Stimulated activated CD8-positive, alpha-beta memory T cell treated with anti-CD3 and anti-CD28 coated beads, Interleukin-12 subunit alpha, Interleukin-12 subunit beta, amount 100 ng/mL, for 24 hours (primary cell): ENCODE measurements around the gene ZMYM2.
"Not testable (repeated sequence)": the region's sequence is repeated elsewhere in the genome, so short reads cannot be mapped to it uniquely, and the experiment has no call there.

Experiments
- DNase-seq: peaks from one replicate; pipeline ENCODE4 v3.0.0-alpha.2; 2020; ENCODE audit errors: extremely low read depth

Gene ZMYM2

DNA sequence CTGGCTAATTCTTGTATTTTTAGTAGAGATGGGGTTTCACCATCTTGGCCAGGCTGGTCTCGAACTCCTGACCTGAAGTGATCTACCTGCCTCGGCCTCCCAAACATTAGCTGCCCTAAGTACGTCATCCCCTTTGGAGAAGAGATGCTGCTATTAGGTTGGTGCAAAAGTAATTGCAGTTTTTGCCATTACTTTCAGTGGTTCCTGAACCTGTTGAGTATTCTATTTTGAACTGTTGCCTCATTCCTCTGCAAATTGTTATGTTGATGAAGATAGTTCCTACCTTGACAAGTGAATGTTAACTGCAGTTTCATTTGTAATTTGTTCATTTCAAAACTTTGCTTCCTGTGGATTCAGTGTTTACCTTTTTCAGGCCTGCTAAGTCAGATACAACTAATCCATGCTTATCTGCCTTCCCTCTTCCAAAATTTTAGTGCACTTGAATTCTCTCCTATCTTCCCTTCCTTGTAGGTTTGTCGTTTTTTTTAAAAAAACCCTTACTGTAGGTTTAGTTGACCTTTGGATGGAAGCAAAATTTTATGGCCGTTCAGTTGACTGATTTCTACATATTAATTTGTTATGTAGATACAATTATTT is 24.0 kb downstream of the ZMYM2 start:
- no peak for DNase-seq

DNA sequence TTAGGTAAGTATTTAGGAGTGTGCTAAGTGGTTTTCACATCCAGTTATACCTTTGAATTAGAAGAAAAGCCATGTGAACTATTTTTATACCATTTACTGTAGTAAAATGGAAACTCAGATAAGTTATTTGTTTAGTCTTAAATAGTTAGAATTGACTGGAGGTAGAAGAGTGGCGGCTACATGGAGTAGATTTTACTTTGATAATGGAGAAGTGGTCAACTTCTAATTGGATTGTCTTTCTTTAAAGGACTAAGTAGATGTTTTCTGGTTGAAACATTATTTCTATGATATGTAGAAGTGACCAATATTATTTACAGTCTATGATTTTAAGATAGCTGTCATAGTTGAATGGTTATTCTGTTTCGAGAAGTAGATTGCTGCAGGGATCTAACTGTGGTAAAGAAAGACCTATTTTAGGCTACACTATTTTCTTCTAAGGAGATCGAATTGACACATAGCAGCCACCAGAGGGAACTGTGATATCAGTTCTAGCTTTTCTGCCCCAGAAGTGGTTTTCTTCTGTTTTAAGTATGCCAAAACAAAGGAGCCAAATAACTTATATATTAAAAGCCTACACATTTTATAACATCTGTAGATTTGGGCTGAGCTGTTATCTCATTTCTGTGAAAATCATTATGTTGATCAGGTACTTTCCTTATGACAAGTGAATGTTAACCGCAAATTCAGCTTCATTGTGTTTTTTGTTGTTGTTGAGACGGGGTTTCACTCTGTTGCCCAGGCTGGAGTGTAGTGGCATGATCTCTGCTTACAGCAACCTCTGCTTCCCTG is 26.1 kb downstream of the ZMYM2 start:
- no peak for DNase-seq

DNA sequence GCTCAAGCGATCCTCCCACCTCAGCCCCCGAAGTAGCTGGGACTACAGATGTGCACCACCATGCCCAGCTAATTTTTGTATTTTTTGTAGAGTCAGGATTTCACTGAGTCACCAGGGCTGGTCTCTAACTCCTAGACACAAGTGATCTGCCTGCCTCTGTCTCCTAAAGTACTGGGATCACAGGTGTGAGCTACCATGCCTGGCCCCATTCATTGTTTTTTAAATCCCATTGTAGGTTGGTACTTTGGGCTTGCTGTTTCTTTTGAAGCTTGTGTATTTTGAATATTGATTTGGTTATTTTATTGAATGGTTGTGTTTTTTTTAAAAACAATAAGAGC is 26.7 kb downstream of the ZMYM2 start:
- DNase-seq = no peak

DNA sequence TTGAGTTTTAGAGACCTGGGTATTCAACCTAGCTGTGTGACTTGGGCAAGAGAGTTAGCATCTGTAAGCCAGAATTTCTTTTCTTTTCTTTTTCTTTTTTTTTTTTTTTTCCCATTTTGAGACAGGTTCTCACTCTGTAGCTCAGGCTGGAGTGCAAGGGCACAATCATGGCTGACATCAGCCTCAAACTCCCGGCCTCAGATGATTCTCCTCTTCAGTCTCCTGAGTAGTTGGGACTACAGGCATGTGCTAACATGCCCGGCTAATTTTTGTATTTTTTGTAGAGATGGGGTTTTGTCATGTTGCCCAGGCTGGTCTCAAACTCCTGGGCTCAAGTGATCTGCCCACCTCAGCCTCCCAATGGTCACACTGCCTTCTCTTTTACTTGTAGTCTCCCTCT is 33.0 kb downstream of the ZMYM2 start:
- DNase-seq = no peak

DNA sequence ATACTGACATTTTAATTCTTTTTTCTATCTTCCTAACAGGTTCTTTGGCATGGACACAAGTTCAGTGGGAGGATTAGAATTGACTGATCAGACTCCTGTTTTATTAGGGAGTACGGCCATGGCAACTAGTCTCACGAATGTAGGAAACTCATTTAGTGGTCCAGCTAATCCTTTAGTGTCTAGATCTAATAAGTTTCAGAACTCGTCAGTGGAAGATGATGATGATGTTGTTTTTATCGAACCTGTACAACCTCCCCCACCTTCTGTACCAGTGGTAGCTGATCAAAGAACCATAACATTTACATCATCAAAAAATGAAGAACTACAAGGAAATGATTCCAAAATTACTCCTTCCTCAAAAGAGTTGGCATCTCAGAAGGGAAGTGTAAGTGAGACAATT is 34.5 kb downstream of the ZMYM2 start:
- no peak for DNase-seq

DNA sequence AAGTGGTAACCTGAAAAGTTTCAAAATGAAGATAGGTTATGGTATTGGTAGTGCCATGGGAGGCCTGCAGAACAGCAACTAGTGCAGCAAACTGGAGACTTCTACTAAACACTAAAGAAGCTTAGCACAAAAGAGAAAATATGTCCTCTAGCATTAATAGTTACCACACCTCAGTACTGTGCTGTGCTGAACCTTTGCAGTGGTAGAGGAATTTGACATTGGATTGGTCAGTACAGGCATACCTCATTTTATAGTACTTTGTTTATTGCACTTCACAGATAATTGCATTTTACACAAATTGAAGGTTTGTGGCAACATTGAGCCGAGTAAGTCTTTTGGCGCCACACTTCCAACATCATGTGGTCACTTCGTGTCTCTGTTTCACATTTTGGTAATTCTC is 40.4 kb downstream of the ZMYM2 start:
- no peak for DNase-seq

DNA sequence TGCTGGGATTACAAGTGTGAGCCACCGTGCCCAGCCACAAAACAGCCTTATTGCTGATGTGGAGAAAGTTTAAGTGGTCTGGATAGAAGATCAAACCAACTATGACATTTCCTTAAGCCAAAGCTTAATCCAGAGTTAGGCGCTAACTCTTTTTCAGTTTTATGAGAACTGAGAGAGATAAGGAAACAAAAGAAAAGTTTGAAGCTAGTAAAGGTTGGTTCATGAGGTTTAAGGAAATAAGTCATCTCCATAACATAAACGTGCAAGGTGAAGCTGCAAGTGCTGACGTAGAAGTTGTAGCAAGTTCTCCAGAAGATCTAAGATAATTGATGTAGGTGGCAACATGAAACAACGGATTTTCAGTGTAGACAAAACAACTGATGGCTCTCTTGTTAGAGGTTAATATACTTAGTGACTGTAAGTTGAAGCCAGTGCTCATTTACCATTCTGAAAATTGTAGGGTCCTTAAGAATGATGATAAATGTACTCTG is 41.6 kb downstream of the ZMYM2 start:
- no peak for DNase-seq

DNA sequence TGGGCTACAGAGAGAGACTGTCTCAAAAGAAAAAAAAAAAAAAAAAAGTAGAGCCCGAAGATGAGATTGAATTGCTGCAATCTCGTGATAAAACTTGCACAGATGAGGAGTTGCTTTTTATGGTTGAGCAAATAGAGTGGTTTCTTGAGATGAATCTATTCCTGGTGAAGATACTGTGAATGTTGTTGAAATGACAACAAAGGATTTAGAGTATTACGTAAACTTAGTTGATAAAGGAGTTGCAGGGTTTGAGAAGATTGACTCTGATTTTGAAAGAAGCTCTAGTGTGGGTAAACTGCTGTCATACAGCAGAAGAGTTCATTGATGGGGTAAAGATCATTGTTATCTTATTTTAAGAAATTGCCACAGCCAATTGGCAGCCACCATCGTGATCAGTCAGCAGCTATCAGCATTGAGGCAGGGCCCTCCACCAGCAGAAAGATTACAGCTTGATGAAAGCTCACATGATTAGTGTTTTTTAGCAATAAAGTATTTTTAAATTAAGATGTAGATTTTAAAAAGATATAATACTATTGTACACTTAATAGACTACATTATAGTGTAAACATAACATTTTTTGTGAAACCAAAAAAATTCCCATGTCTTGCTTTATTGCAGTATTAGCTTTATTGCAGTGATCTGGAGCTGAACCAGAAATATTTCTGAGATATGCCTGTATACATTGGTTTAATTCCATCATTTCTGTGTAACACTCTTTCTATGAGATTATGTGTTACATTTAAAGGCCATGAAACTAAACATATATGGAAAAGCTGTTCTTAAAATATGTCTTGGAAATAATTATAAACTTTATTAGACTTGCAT is 43.1 kb downstream of the ZMYM2 start:
- no peak for DNase-seq

DNA sequence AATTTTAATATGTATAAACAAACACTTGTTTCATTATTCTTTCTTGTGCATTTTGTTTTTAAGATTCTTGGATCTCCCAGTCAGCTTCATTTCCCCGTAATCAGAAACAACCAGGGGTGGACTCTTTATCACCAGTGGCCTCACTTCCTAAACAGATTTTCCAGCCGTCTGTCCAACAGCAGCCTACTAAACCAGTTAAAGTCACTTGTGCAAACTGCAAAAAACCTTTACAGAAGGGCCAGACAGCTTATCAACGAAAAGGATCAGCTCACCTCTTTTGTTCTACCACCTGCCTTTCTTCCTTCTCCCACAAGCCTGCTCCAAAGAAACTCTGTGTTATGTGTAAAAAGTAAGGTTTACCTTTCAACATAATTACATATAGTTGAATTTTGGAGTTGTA is 44.3 kb downstream of the ZMYM2 start:
- no peak for DNase-seq

DNA sequence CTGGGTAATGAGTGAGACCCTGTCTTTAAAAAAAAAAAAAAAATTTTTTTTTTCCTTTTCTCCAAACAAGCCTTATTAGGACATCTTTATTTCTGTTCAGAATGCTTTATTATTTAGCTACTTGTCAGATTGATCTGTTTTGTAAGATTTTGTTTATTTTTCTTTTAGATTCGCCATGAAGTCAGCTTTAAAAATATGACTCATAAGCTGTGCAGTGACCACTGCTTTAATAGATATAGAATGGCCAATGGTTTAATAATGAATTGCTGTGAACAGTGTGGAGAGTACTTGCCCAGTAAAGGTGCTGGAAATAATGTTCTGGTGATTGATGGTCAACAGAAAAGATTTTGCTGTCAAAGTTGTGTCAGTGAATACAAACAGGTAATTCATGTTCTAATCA is 47.7 kb downstream of the ZMYM2 start:
- no peak for DNase-seq

DNA sequence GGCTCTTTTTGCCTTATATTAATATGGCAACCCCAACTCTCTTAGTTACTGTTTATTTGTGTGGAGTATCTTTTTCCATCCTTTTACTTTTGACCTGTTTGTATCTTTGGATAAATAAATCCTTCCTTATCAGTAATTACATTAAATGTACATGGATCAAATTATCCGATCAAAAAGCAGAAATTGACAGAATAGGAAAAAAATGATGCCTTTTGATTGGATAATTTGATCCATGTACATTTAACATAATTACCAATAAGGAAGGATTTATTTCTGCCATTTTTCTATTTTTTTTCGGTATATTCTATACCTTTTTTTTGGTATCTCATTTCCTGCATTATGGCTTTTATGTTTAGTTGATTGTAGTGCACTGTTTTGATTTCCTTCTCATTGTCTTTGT is 57.2 kb downstream of the ZMYM2 start:
- DNase-seq = no peak

DNA sequence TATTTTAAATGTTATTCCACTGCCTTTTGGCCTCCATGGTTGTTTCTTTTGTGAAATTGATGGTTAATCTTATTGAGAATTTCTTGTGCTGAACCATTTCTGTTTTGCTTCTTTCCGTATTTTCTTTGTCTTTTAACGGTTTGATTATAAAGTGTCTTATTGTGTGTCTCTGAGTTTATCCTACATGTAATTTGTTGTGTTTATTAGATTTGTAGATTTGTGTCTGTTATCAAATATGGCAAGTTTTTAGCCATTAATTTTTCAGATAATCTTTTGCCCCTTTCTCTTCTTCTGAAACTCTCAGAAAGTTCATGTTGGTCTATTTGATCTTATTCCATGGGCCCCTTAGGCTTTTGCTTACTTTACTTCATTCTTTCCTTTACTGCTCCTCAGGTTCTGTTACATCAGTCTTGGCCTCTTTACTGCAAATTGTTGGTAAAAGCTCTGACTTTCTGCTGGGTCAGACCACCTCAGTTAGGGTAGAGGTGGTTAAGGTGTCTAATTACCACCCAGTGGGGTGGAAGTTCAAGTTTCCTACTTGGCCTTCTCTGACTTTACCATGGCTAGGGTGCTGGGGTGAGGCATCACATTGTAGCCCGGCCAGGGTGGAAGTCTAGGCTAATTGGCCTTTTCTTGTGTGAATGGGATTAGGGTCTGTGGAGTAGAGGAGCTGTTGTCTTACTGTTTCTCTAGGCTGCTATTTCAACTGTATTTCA is 58.3 kb downstream of the ZMYM2 start:
- DNase-seq = no peak

DNA sequence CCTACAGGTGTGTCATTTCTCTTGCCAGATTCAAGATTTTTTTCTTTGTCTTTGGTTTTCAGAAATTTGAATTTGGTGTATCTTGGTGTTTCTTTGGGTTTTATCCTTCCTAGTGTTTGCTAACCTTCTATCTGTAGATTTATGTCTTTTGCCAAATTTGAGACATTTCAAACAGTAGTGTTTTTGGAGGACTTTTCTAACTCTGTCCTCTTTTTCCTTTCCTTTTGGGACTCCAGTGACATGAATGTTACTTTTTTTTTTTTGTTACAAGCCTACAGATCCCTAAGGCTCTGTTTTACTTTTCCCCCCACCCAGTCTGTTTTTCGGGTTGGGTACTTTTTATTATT is 58.8 kb downstream of the ZMYM2 start:
- no peak for DNase-seq

DNA sequence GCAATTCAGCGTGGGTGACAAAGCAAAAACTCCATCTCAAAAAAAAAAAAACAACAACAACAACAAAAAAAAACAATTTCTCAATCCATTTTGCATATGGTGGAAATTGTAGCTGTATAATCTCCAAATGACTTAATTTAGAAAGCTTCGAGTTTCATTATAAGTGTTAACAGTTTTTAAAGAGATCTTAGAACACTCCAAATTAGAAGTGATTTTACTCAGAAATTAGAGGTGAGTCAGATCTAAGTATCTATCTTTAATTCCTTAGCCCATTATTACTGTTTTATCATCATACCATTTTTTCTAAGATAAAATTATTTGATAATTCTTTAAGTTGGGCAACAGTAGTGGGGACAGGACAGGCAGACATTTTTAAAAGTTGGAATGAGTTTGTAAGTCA is 60.5 kb downstream of the ZMYM2 start:
- no peak for DNase-seq

DNA sequence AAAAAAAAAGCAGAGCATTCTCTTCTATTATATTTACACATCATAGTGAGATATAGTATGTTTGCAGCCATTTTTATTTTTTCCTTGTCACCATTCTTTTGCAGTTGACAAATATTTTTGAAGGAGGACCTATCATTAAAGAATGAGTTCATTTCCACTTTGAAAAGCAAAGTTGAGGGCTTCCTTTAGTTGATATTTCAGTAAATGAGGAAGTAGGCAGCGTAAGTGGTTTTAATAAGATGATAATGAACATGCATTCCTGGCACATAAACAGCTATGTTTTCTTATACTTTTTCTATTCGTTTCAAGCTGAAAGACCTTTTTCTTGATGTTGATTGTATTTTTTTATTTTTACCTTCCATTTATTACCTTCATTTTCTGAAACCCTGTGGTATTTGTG is 66.2 kb downstream of the ZMYM2 start:
- DNase-seq = no peak

DNA sequence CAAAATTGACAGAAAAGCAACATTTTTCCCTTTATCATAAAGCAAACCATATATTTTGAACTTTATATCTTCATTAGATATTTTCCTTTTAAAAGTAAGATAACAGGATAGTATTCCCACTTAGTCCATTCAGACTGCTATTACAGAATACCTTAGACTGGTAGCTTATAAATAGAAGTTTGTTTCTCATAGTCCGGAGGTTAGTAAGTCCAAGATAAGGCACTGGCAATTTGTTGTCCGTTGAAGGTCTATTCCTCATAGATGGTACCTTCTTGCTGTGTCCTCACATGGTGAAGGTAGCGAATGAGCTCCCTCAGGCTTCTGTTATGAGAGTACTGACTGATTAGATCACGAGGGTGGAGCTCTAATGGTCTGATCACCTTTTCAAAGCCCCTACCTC is 70.4 kb downstream of the ZMYM2 start:
- DNase-seq = no peak

DNA sequence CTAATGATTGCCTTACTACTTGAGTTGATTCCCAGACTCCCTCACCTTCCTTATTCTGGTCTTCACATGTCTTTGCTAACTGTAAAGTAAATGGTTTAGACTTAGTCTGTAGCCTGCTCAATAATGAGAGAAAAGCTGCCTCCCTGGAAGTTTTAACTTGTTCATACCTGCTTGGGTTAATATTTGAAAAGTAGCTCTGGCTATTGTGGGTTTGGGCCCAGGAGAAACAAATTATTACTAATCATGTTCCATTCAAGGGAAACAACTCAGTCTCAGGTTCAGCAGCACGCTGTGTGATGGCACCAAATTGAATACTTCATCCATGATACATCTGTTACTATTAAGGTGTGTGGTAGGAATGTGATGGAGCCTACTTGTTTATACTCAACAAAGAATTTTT is 75.0 kb downstream of the ZMYM2 start:
- DNase-seq = no peak

DNA sequence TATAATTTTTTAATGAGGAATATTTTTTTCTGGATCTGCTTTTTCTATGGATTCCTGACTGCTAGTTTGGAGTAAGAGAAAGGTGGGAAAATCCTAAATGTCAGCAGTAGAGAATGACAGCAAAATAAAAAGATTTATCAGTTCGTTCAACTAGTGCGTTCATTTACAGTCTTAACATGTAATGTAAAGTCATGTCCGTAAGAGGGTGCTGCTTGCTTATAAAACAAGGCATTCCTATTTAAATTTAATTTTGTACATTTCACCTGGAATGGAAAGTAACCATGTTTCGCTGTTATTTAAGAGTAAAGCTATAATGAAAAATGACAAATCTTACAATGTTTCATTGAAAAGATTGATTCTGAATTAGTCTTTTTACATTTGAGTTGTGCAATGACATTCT is 76.6 kb downstream of the ZMYM2 start:
- no peak for DNase-seq

DNA sequence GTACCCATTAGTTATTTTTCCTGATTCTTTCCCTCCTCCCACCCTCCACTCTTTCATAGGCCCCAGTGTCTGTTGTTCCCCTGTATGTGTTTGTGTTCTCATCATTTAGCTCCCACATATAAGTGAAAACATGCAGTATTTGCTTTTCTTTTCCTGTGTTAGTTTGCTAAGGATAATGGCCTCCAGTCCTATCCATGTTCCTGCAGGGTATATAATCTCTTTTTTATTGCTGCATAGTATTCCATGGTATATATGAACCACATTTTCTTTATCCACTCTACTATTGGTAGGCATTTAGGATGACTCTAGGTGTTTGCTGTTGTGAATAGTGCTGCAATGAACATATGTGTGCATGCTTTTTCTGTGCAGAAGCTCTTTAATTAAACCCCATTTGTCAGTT is 79.4 kb downstream of the ZMYM2 start:
- no peak for DNase-seq

DNA sequence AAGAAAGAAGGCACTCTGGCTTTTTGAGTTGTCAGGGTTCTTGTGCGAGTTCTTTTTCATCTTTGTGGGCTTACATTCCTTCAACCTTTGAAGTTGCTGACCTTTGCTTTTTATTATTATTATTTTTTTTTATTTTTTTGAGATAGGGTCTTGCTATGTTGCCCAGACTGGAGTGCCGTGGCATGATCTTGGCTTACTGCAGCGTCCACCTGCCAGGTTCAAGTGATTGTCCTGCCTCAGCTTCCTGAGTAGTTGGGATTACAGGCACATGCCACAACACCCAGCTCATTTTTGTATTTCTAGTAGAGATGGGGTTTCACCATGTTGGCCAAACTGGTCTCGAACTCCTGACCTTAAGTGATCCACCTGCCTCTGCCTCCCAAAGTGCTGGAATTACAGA is 84.1 kb downstream of the ZMYM2 start:
- not testable (repeated sequence) for DNase-seq

DNA sequence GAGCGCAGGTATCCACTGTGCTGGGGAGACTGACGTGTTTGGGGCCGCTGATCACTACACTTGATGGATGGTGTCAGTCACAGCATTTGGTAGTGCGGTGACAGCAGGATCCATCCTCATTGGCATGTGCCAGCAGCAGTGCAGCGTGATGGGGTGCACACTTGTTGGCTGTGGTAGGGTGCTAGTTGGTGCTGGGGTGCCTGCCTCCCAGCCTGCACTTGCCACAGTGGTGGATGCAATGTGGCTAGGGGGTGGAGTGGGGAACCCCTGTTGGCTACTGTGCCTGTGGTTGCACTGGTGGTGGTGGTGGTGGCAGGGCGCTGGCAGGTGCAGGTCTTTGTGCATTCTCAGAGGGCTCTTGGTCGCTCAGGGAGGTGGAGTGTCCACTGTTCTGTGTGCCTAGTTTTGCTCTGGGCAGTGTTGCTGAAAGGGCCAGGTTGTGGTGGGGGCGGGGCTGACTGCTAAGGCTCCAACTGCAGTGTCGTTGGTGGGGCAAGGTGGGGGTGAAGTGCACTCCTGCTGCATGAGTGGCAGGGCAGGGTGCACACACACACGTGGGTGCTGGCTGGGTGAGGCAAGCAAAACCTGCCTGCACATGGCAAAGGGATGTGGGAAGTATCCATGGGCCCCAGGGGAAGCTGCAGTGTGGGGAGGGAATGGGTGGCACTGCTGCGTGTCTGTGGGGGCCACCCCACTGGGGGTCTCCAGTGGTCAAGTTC is 84.8 kb downstream of the ZMYM2 start:
- no peak for DNase-seq

DNA sequence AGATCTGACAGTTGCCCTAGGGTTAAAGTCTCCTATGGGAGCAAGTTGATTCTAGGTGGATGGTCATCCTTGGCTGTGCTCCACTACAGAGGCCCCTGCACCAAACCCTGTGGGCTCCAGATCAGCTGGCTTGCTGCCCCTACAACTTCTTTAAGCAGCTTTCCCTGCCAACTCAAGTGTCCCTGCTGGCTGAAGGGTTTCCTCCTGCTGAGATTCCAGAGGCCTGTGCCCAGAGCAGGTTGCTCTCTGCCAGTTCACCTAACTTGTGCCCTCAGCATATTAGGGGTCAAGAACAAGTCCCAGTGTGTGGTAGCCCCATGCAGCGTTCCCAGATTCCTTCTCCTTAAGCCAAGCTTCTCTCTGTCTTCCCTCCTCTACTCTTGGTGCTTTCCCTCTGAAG is 85.6 kb downstream of the ZMYM2 start:
- DNase-seq = no peak
